HG03571 (cell line): ENCODE data around the gene MED26.

ENCODE experiments used
- ATAC-seq: cut with Tn5 transposase; IDR thresholded peaks from one replicate; pipeline ENCODE4 v1.9.1; 2021; ENCODE audit not compliant: unreplicated experiment

The MED26 gene

GRCh38 chr19:16650821-16651220, 22.8 kb upstream of the MED26 start:
- no peak for ATAC-seq

GRCh38 chr19:16649734-16650133, 21.7 kb upstream of the MED26 start:
- ATAC-seq: no peak

GRCh38 chr19:16645140-16645539, 17.1 kb upstream of the MED26 start:
- no peak for ATAC-seq

GRCh38 chr19:16641695-16642094, 13.7 kb upstream of the MED26 start:
- ATAC-seq: no peak

GRCh38 chr19:16640951-16641350, 12.9 kb upstream of the MED26 start:
- ATAC-seq: no peak

GRCh38 chr19:16638666-16639065, 10.7 kb upstream of the MED26 start:
- no peak for ATAC-seq

GRCh38 chr19:16637535-16637934, 9.5 kb upstream of the MED26 start:
- ATAC-seq: no peak

- ATAC-seq: no peak
These were observed 3.5 kb upstream of the MED26 start for GRCh38 chr19:16631465-16631864.

GRCh38 chr19:16628984-16629691, 1.1 kb upstream of the MED26 start:
- ATAC-seq: no peak

- no peak for ATAC-seq
These were observed 149 bp downstream of the MED26 start for GRCh38 chr19:16627928-16628182.

GRCh38 chr19:16627193-16627927, 644 bp downstream of the MED26 start:
- ATAC-seq: no peak

GRCh38 chr19:16626796-16627192, 1.2 kb downstream of the MED26 start:
- no peak for ATAC-seq

GRCh38 chr19:16625163-16625958, 2.6 kb downstream of the MED26 start:
- no peak for ATAC-seq

- ATAC-seq: no peak
These were observed 3.8 kb downstream of the MED26 start for GRCh38 chr19:16624236-16624635.

GRCh38 chr19:16623576-16623975, 4.4 kb downstream of the MED26 start:
- ATAC-seq: no peak

GRCh38 chr19:16623066-16623465, 4.9 kb downstream of the MED26 start:
- no peak for ATAC-seq

GRCh38 chr19:16621165-16621800, 6.7 kb downstream of the MED26 start:
- ATAC-seq: no peak

GRCh38 chr19:16620584-16620983, 7.4 kb downstream of the MED26 start:
- ATAC-seq: no peak

- ATAC-seq: no peak
These were observed 8.0 kb downstream of the MED26 start for GRCh38 chr19:16620018-16620417.

- ATAC-seq: no peak
These were observed 8.5 kb downstream of the MED26 start for GRCh38 chr19:16619457-16619856.

- ATAC-seq: no peak
These were observed 9.8 kb downstream of the MED26 start for GRCh38 chr19:16618248-16618647.

- no peak for ATAC-seq
These were observed 12.2 kb downstream of the MED26 start for GRCh38 chr19:16615808-16616207.
